Gastrocnemius medialis (tissue), 4 donors: Measurements from ENCODE around the gene GAP43.

Experiments
- CTCF ChIP-seq, 5 experiments: fragments of 450-650 bp in 3 of 5; fragments of 200-600 bp in 2 of 5; sonication (generic) in 2 of 5; IDR thresholded peaks in 4 of 5; conservative IDR thresholded peaks in 1 of 5; 1 replicate in 4 of 5; 2 replicates in 1 of 5; pipeline ENCODE4 v1.5.1; 2016 to 2019; ENCODE audit warnings: antibody characterized with exemption in 5 of 5, mild to moderate bottlenecking in 3 of 5, moderate library complexity in 3 of 5
- POLR2A ChIP-seq, 2 donors: fragments of 450-650 bp; IDR thresholded peaks; one replicate each; pipeline ENCODE4 v1.6.1; 2017; ENCODE audit warnings: antibody characterized with exemption in 2 of 2, mild to moderate bottlenecking in 2 of 2, moderate library complexity in 2 of 2

DNA sequence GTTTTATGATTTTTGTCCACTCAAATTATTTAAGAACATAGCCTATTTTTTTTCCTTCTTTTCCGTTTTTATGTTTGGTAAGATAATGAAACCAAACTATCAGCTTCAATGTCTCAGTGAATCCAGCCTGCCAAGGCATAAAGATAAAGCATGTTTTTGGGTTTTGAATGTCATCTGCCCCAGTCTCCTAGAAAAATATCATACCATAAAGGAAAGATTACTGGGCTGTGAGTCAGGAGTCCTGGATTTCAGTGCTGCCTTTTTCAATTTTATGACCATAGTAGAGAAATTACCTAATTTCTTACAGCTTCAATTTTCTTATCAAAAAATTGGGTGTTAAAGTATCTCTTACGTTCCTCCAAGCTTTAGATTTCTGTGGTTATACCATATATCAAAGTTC is 87.5 kb downstream of the GAP43 start:
- TF ChIP-seq CTCF (IDR thresholded peaks at IDR 0.05 in 4 of 5, conservative IDR thresholded peaks at IDR 0.05 in 1 of 5) (no peak), POLR2A (IDR thresholded peaks at IDR 0.05) (no peak)
